ENCODE data around the gene ZNF526.

DNA sequence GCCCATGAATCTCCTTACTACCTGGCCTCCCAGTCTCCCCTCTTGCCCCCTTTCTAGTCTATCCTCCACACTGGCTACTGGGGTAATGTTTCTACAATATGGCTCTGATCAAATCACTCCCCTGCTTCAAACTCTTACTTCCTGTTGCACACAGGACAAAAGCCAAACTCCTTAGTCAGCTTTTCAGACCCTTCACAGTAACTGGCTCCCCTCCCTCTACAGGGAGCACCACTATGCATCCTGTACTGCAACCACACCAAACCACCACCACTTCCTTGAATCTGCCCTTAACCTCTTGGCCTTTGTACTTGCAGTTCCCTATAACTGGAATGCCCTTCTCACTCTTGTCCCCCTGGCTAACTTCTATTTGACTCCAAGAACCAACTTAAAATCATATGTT is 34.8 kb upstream of the ZNF526 start:
- TF ChIP-seq POLR2AphosphoS5 (IDR thresholded peaks at IDR 0.05; ENCODE audit: low read depth, low read length), result no peak
- no peak for TF ChIP-seq TAF1 (IDR thresholded peaks at IDR 0.05; ENCODE audit: borderline replicate concordance, insufficient read depth, low read length)
- TF ChIP-seq, protein P1, sequence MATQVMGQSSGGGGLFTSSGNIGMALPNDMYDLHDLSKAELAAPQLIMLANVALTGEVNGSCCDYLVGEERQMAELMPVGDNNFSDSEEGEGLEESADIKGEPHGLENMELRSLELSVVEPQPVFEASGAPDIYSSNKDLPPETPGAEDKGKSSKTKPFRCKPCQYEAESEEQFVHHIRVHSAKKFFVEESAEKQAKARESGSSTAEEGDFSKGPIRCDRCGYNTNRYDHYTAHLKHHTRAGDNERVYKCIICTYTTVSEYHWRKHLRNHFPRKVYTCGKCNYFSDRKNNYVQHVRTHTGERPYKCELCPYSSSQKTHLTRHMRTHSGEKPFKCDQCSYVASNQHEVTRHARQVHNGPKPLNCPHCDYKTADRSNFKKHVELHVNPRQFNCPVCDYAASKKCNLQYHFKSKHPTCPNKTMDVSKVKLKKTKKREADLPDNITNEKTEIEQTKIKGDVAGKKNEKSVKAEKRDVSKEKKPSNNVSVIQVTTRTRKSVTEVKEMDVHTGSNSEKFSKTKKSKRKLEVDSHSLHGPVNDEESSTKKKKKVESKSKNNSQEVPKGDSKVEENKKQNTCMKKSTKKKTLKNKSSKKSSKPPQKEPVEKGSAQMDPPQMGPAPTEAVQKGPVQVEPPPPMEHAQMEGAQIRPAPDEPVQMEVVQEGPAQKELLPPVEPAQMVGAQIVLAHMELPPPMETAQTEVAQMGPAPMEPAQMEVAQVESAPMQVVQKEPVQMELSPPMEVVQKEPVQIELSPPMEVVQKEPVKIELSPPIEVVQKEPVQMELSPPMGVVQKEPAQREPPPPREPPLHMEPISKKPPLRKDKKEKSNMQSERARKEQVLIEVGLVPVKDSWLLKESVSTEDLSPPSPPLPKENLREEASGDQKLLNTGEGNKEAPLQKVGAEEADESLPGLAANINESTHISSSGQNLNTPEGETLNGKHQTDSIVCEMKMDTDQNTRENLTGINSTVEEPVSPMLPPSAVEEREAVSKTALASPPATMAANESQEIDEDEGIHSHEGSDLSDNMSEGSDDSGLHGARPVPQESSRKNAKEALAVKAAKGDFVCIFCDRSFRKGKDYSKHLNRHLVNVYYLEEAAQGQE (IDR thresholded peaks at IDR 0.05; ENCODE audit: insufficient read depth in 1 of 2, low read depth in 2 of 2, low read length in 2 of 2), result no peak
- TF ChIP-seq FOXP2 (optimal IDR thresholded peaks at IDR 0.05; ENCODE audit: borderline replicate concordance, extremely low read depth, extremely low read length, insufficient read depth), result no peak

Measured in PFSK-1 (cell line).